Fibroblast of villous mesenchyme (primary cell): ENCODE measurements around the gene ATP8A1. TPM values are rescaled to one million over a fixed set of nuclear protein-coding genes. Genes with fewer than 3 reads are reported as not detected.
"Not testable (repeated sequence)": the region's sequence is repeated elsewhere in the genome, so short reads cannot be mapped to it uniquely, and the experiment has no call there.

Experiments
- DNase-seq: peaks from one replicate; pipeline ENCODE4 v3.0.0-alpha.2; 2010; ENCODE audit warnings: low read depth
- H3K4me3 ChIP-seq: 2 replicates; pipeline ENCODE4 v1.5.1; 2011; ENCODE audit warnings: low read depth, mild to moderate bottlenecking, low read length
- CTCF ChIP-seq: IDR thresholded peaks from 2 replicates; pipeline ENCODE4 v1.5.1; 2012; ENCODE audit warnings: low read depth, mild to moderate bottlenecking, low read length; ENCODE audit not compliant: insufficient read depth
- total RNA-seq: library from RNA; depleted of rRNA; stranded (reverse); fragments of >200 nt; gene quantifications from 2 replicates; pipeline ENCODE4 v1.2.3, GENCODE V29; 2012

ATP8A1 gene
- total RNA-seq, 1 donor, result 0.86 TPM

GRCh38 chr4:42488554-42488953 lies 168.4 kb downstream of the ATP8A1 start:
- DNase-seq, result no peak
- TF ChIP-seq CTCF, result no peak
- H3K4me3 ChIP-seq, result no peak overlapping the region

- DNase-seq, result no peak
- H3K4me3 ChIP-seq, result no peak overlapping the region
- TF ChIP-seq CTCF, result no peak
These were observed 168.8 kb downstream of the ATP8A1 start for GRCh38 chr4:42488114-42488513.

- no peak overlapping the region for H3K4me3 ChIP-seq
These were observed 169.7 kb downstream of the ATP8A1 start for GRCh38 chr4:42487230-42487629.

GRCh38 chr4:42486156-42486555 lies 170.7 kb downstream of the ATP8A1 start:
- H3K4me3 ChIP-seq, DNase-seq: not testable (repeated sequence)

More at GRCh38 chr4:42487230-42487629, 169.7 kb downstream of the ATP8A1 start:
- TF ChIP-seq CTCF, result no peak
- no peak for DNase-seq

GRCh38 chr4:42484630-42485029 lies 172.3 kb downstream of the ATP8A1 start:
- no peak overlapping the region for H3K4me3 ChIP-seq
- no peak for DNase-seq
- TF ChIP-seq CTCF, result no peak

GRCh38 chr4:42483426-42484379 lies 173.2 kb downstream of the ATP8A1 start:
- H3K4me3 ChIP-seq, result no peak overlapping the region
- TF ChIP-seq CTCF, result no peak
- peak; percentile 38 for DNase-seq

GRCh38 chr4:42482516-42483327 lies 174.2 kb downstream of the ATP8A1 start:
- no peak for TF ChIP-seq CTCF
- H3K4me3 ChIP-seq, result no peak overlapping the region
- no peak for DNase-seq
